HL-60 (cell line): ENCODE measurements around the gene GABRB1.

Source experiments
- DNase-seq, 2 experiments: peaks; one replicate each; pipeline ENCODE4 v3.0.0-alpha.2; 2010 to 2020; ENCODE audit warnings: low read depth in 1 of 2, low spot score in 1 of 2
- H3K27ac ChIP-seq: fragments of 250-450 bp; sonication (Bioruptor Pico); replicated peaks from 2 replicates; pipeline ENCODE4 v1.5.1; 2020; ENCODE audit warnings: mild to moderate bottlenecking, moderate library complexity
- H3K27me3 ChIP-seq: fragments of 250-450 bp; sonication (Bioruptor Pico); 2 replicates; pipeline ENCODE4 v1.5.1; 2021; ENCODE audit warnings: mild to moderate bottlenecking, moderate library complexity; ENCODE audit not compliant: insufficient read depth, poor library complexity, severe bottlenecking
- H3K4me3 ChIP-seq: replicated peaks from 2 replicates; pipeline ENCODE4 v1.5.1; 2011; ENCODE audit warnings: mild to moderate bottlenecking, control low read depth, low read length; ENCODE audit not compliant: insufficient read depth
- GABPA ChIP-seq: IDR thresholded peaks from 2 replicates; pipeline ENCODE4 v1.6.1; 2012; ENCODE audit warnings: low read depth
- POLR2AphosphoS5 ChIP-seq: IDR thresholded peaks from 2 replicates; pipeline ENCODE4 v1.6.1; 2012; ENCODE audit warnings: low read depth
- SPI1 ChIP-seq: IDR thresholded peaks from 2 replicates; pipeline ENCODE4 v1.6.1; 2012; ENCODE audit warnings: low read depth, mild to moderate bottlenecking, borderline replicate concordance
- TF ChIP-seq, protein P1 (sequence below): IDR thresholded peaks from 2 replicates; pipeline ENCODE4 v1.6.1; 2012; ENCODE audit warnings: low read depth; ENCODE audit not compliant: insufficient replicate concordance
- TF ChIP-seq, protein P2 (sequence below): IDR thresholded peaks from one replicate; pipeline ENCODE4 v1.5.1; 2011; ENCODE audit warnings: low read length, control low read depth, inconsistent platforms; ENCODE audit not compliant: insufficient read depth

GABRB1 gene

GRCh38 chr4:47468706-47469365 lies 437.5 kb downstream of the GABRB1 start:
- no peak for DNase-seq
- Histone ChIP-seq H3K27me3 (no peaks in the 10 kb centered on the region), H3K4me3 (no peak overlapping the region), H3K27ac (no peak overlapping the region)
- no peak for TF ChIP-seq GABPA
- no peak for TF ChIP-seq POLR2AphosphoS5
- no peak for TF ChIP-seq SPI1
- TF ChIP-seq, protein P1, sequence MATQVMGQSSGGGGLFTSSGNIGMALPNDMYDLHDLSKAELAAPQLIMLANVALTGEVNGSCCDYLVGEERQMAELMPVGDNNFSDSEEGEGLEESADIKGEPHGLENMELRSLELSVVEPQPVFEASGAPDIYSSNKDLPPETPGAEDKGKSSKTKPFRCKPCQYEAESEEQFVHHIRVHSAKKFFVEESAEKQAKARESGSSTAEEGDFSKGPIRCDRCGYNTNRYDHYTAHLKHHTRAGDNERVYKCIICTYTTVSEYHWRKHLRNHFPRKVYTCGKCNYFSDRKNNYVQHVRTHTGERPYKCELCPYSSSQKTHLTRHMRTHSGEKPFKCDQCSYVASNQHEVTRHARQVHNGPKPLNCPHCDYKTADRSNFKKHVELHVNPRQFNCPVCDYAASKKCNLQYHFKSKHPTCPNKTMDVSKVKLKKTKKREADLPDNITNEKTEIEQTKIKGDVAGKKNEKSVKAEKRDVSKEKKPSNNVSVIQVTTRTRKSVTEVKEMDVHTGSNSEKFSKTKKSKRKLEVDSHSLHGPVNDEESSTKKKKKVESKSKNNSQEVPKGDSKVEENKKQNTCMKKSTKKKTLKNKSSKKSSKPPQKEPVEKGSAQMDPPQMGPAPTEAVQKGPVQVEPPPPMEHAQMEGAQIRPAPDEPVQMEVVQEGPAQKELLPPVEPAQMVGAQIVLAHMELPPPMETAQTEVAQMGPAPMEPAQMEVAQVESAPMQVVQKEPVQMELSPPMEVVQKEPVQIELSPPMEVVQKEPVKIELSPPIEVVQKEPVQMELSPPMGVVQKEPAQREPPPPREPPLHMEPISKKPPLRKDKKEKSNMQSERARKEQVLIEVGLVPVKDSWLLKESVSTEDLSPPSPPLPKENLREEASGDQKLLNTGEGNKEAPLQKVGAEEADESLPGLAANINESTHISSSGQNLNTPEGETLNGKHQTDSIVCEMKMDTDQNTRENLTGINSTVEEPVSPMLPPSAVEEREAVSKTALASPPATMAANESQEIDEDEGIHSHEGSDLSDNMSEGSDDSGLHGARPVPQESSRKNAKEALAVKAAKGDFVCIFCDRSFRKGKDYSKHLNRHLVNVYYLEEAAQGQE, result no peak
- TF ChIP-seq, protein P2, sequence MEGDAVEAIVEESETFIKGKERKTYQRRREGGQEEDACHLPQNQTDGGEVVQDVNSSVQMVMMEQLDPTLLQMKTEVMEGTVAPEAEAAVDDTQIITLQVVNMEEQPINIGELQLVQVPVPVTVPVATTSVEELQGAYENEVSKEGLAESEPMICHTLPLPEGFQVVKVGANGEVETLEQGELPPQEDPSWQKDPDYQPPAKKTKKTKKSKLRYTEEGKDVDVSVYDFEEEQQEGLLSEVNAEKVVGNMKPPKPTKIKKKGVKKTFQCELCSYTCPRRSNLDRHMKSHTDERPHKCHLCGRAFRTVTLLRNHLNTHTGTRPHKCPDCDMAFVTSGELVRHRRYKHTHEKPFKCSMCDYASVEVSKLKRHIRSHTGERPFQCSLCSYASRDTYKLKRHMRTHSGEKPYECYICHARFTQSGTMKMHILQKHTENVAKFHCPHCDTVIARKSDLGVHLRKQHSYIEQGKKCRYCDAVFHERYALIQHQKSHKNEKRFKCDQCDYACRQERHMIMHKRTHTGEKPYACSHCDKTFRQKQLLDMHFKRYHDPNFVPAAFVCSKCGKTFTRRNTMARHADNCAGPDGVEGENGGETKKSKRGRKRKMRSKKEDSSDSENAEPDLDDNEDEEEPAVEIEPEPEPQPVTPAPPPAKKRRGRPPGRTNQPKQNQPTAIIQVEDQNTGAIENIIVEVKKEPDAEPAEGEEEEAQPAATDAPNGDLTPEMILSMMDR, result no peak

DNA sequence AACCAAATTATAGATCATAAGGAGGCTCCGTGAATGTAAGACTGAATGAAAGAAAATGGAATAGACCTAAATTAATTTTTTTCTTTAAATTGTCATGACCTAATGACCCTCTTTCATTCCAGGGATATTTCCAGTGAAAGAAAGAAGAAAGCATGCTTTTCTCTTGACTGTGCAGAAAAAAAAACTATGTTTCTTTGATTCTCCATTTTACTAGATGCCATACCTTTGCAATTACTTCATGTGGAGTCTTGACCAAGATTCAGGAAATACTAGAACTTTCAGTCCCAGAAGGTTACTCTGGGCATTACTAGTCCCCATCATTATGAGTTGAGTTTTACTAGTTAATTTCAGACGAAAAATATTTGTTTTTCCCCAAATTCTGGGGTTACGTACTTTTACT lies 438.6 kb downstream of the GABRB1 start:
- Histone ChIP-seq H3K4me3 (no peak overlapping the region), H3K27ac (no peak overlapping the region), H3K27me3 (no peaks in the 10 kb centered on the region)
- no peak for DNase-seq
- TF ChIP-seq, protein P2, result no peak
- TF ChIP-seq POLR2AphosphoS5 (no peak), GABPA (no peak), SPI1 (no peak)
- TF ChIP-seq, protein P1, result no peak

- TF ChIP-seq SPI1, result no peak
- TF ChIP-seq POLR2AphosphoS5, result no peak
- TF ChIP-seq GABPA, result no peak
- TF ChIP-seq, protein P1, result no peak
- TF ChIP-seq, protein P2, result no peak
- no peak overlapping the region for H3K27ac ChIP-seq
Measured at GRCh38 chr4:47471064-47471463, 439.7 kb downstream of the GABRB1 start.

More at GRCh38 chr4:47471064-47471463, 439.7 kb downstream of the GABRB1 start:
- DNase-seq, result no peak
- H3K27me3 ChIP-seq, result no peaks in the 10 kb centered on the region
- no peak overlapping the region for H3K4me3 ChIP-seq
